ENCODE data around the gene MIF.

The MIF gene

DNA sequence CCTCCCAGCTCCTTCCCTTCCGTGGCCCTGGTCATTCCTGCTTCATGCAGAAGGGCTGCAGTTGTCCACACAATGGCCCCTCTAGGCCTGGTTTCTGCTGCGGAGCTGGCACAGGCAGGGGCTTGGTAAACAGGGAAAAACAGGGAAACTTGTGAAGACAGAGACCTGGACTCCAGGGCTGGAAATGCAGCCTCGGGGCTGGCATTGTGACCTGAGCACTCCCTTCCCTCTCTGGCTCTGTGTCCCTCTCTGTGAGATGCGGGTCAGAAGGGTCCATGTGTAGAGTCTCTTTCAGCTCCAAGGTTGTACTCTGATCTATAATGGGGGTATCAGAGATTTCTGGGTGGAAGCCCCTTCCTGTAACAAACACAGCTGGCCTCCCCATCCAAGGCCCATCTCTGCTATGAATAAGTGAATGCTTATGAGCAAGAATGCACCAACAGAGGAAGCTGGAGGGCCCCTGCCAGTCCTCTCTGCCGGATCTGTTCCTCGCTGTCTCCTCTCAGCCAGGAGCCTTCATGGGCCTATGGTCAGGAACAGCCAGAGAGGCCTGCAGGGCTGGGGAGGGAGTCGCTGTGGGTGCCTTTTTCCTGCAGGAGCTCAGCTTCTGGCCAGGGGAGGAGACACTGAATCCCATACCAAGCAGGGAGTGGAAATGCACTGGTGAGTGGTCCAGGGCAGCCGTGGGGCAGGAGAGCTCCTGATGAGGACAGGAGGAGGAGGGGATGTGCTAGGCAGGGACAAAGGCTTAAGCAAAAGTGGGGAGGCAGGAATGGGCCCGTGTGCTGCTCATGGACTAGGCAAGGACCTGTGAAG is 48.7 kb upstream of the MIF start:
- TF ChIP-seq ESRRG (CRISPR knock-in tag; IDR thresholded peaks at IDR 0.05) (no peak), GLIS3 (CRISPR knock-in tag; IDR thresholded peaks at IDR 0.05) (no peak), PPARA (CRISPR knock-in tag; IDR thresholded peaks at IDR 0.05; ENCODE audit: borderline replicate concordance) (no peak), BACH2 (CRISPR knock-in tag; IDR thresholded peaks at IDR 0.05; ENCODE audit: borderline replicate concordance) (no peak), ISL1 (CRISPR knock-in tag; IDR thresholded peaks at IDR 0.05) (no peak), ARNTL (CRISPR knock-in tag; IDR thresholded peaks at IDR 0.05; ENCODE audit: borderline replicate concordance, low read depth) (no peak), ZFP30 (CRISPR knock-in tag; IDR thresholded peaks at IDR 0.05) (no peak), TOX (CRISPR knock-in tag; IDR thresholded peaks at IDR 0.05; ENCODE audit: borderline replicate concordance) (no peak), ZC3H10 (CRISPR knock-in tag; IDR thresholded peaks at IDR 0.05) (no peak), CSDC2 (CRISPR knock-in tag; IDR thresholded peaks at IDR 0.05) (no peak), OSR1 (CRISPR knock-in tag; IDR thresholded peaks at IDR 0.05) (no peak)
- TF ChIP-seq, protein P1, sequence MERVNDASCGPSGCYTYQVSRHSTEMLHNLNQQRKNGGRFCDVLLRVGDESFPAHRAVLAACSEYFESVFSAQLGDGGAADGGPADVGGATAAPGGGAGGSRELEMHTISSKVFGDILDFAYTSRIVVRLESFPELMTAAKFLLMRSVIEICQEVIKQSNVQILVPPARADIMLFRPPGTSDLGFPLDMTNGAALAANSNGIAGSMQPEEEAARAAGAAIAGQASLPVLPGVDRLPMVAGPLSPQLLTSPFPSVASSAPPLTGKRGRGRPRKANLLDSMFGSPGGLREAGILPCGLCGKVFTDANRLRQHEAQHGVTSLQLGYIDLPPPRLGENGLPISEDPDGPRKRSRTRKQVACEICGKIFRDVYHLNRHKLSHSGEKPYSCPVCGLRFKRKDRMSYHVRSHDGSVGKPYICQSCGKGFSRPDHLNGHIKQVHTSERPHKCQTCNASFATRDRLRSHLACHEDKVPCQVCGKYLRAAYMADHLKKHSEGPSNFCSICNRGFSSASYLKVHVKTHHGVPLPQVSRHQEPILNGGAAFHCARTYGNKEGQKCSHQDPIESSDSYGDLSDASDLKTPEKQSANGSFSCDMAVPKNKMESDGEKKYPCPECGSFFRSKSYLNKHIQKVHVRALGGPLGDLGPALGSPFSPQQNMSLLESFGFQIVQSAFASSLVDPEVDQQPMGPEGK (CRISPR knock-in tag; IDR thresholded peaks at IDR 0.05; ENCODE audit: borderline replicate concordance) = no peak
- TF ChIP-seq, protein P2, sequence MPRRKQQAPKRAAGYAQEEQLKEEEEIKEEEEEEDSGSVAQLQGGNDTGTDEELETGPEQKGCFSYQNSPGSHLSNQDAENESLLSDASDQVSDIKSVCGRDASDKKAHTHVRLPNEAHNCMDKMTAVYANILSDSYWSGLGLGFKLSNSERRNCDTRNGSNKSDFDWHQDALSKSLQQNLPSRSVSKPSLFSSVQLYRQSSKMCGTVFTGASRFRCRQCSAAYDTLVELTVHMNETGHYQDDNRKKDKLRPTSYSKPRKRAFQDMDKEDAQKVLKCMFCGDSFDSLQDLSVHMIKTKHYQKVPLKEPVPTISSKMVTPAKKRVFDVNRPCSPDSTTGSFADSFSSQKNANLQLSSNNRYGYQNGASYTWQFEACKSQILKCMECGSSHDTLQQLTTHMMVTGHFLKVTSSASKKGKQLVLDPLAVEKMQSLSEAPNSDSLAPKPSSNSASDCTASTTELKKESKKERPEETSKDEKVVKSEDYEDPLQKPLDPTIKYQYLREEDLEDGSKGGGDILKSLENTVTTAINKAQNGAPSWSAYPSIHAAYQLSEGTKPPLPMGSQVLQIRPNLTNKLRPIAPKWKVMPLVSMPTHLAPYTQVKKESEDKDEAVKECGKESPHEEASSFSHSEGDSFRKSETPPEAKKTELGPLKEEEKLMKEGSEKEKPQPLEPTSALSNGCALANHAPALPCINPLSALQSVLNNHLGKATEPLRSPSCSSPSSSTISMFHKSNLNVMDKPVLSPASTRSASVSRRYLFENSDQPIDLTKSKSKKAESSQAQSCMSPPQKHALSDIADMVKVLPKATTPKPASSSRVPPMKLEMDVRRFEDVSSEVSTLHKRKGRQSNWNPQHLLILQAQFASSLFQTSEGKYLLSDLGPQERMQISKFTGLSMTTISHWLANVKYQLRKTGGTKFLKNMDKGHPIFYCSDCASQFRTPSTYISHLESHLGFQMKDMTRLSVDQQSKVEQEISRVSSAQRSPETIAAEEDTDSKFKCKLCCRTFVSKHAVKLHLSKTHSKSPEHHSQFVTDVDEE (CRISPR knock-in tag; IDR thresholded peaks at IDR 0.05) = no peak

DNA sequence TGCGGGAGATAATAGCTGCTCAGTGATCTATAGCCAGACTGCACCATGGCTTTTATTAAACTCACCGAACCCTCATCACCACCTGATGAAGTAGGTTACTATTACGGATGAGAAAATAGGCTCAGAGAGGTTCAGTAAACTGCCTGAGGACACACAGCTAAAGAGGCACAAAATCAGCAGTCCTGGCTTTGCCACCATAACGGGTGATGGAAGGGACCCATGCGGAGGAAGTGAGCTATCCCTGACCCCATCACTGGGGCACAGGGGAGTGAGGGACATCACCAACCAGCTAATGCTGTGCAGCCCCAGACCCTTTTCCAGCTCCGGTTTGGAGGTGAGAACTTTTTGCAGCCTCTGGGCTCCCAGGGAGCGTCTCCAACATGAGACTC is 48.1 kb upstream of the MIF start:
- ATAC-seq = no peak
- 0 out of 2 replicates have a peak, but pooled peaks have one; percentile 5 for TF ChIP-seq ESRRG (CRISPR knock-in tag; IDR thresholded peaks at IDR 0.05)
- TF ChIP-seq, protein P2 (CRISPR knock-in tag; IDR thresholded peaks at IDR 0.05) = no peak
- TF ChIP-seq, protein P3, sequence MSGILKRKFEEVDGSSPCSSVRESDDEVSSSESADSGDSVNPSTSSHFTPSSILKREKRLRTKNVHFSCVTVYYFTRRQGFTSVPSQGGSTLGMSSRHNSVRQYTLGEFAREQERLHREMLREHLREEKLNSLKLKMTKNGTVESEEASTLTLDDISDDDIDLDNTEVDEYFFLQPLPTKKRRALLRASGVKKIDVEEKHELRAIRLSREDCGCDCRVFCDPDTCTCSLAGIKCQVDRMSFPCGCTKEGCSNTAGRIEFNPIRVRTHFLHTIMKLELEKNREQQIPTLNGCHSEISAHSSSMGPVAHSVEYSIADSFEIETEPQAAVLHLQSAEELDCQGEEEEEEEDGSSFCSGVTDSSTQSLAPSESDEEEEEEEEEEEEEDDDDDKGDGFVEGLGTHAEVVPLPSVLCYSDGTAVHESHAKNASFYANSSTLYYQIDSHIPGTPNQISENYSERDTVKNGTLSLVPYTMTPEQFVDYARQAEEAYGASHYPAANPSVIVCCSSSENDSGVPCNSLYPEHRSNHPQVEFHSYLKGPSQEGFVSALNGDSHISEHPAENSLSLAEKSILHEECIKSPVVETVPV (CRISPR knock-in tag; IDR thresholded peaks at IDR 0.05) = no peak

More for the DNA sequence above, 48.7 kb upstream of the MIF start:
- no peak for ATAC-seq

DNA sequence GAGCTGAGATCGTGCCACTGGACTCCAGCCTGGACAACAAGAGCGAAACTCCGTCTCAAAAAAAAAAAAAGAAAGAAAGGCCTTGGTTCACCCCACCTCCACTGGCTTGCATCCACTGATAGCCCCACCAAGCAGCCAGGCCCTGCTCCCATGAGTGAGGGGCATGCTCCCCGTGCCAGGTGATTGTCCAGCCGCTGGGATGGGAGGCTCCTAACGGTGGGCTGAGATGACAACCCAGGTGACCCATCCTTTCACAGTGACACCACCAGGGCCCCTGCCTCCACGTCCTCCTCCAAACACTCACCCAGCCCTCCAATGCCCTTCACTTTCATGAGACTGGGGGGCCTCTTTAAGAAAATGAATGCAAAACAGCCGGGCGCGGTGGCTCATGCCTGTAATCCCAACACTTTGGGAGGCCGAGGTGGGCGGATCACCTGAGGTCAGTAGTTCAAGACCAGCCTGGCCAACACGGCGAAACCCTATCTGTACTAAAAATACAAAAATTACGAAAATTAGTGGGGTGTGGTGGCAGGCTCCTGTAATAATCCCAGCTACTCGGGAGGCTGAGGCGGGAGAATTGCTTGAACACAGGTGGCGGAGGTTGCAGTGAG is 46.8 kb upstream of the MIF start:
- ATAC-seq = no peak
- TF ChIP-seq CSDC2 (CRISPR knock-in tag; IDR thresholded peaks at IDR 0.05) = no peak
- TF ChIP-seq ZC3H10 (CRISPR knock-in tag; IDR thresholded peaks at IDR 0.05) = no peak
- TF ChIP-seq, protein P4, sequence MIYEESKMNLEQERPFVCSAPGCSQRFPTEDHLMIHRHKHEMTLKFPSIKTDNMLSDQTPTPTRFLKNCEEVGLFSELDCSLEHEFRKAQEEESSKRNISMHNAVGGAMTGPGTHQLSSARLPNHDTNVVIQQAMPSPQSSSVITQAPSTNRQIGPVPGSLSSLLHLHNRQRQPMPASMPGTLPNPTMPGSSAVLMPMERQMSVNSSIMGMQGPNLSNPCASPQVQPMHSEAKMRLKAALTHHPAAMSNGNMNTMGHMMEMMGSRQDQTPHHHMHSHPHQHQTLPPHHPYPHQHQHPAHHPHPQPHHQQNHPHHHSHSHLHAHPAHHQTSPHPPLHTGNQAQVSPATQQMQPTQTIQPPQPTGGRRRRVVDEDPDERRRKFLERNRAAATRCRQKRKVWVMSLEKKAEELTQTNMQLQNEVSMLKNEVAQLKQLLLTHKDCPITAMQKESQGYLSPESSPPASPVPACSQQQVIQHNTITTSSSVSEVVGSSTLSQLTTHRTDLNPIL (CRISPR knock-in tag; IDR thresholded peaks at IDR 0.05; ENCODE audit: low read depth) = no peak
- TF ChIP-seq GLIS3 (CRISPR knock-in tag; IDR thresholded peaks at IDR 0.05) = no peak
- no peak for TF ChIP-seq ISL1 (CRISPR knock-in tag; IDR thresholded peaks at IDR 0.05)
- TF ChIP-seq ARNTL (CRISPR knock-in tag; IDR thresholded peaks at IDR 0.05; ENCODE audit: borderline replicate concordance, low read depth) = no peak
- TF ChIP-seq, protein P5, sequence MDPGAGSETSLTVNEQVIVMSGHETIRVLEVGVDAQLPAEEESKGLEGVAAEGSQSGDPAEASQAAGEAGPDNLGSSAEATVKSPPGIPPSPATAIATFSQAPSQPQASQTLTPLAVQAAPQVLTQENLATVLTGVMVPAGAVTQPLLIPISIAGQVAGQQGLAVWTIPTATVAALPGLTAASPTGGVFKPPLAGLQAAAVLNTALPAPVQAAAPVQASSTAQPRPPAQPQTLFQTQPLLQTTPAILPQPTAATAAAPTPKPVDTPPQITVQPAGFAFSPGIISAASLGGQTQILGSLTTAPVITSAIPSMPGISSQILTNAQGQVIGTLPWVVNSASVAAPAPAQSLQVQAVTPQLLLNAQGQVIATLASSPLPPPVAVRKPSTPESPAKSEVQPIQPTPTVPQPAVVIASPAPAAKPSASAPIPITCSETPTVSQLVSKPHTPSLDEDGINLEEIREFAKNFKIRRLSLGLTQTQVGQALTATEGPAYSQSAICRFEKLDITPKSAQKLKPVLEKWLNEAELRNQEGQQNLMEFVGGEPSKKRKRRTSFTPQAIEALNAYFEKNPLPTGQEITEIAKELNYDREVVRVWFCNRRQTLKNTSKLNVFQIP (CRISPR knock-in tag; IDR thresholded peaks at IDR 0.05; ENCODE audit: borderline replicate concordance, low read depth) = no peak
- TF ChIP-seq BACH2 (CRISPR knock-in tag; IDR thresholded peaks at IDR 0.05; ENCODE audit: borderline replicate concordance) = no peak
- no peak for TF ChIP-seq ZNF70 (CRISPR knock-in tag; IDR thresholded peaks at IDR 0.05)
- TF ChIP-seq SNAI2 (CRISPR knock-in tag; IDR thresholded peaks at IDR 0.05) = no peak
- no peak for TF ChIP-seq RARB (CRISPR knock-in tag; IDR thresholded peaks at IDR 0.05)
- no peak for TF ChIP-seq PPARA (CRISPR knock-in tag; IDR thresholded peaks at IDR 0.05; ENCODE audit: borderline replicate concordance)
- TF ChIP-seq, protein P3 (CRISPR knock-in tag; IDR thresholded peaks at IDR 0.05) = no peak
- TF ChIP-seq TCF4 (CRISPR knock-in tag; IDR thresholded peaks at IDR 0.05; ENCODE audit: borderline replicate concordance) = no peak

Data from SK-N-SH treated with all-trans-retinoic acid at 6 μM for 48 hours (cell line).